ENCODE results near the gene LDAH.

- TF ChIP-seq EZH2phosphoT487 (IDR thresholded peaks at IDR 0.05; ENCODE audit: insufficient read depth, low read depth) (no peak), EZH2 (IDR thresholded peaks at IDR 0.05; ENCODE audit: insufficient read depth, poor library complexity, severe bottlenecking) (no peak)
Measured at GRCh38 chr2:20706217-20706616, 116.7 kb downstream of the LDAH start.

Measured in GM23248 (cell line).